Measurements from ENCODE around the gene RBM20.

RBM20 gene

DNA sequence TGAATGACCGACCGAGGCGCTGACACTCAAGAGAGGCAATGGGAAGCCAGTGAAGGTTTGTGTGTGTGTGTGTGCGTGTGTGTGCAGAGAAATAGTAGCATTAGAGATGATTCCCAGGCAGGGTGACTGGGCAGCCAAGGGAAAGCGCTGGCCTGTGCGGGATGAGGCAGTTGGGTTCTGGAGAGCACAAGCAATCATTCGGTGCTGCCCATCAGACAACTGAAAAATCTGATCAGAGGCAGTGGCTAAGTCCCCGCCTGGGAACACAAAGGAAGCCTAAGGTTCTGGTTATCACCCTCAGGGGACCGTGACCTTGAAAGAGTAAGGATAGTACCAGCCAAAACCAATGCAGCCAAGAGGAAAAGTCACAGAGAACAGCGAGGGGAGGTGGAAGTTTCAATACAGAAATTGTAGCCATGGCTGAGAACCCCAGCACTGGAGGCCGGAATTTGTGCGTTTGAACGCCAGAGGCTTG is 226.7 kb downstream of the RBM20 start:
- Histone ChIP-seq H3K27ac (peak overlapping the region; percentile 97), H3K27me3 (ENCODE audit: insufficient read depth, low read depth, severe bottlenecking) (no peaks in the 10 kb centered on the region), H3K36me3 (peaks cover under 1% of the 10 kb centered on the region; the same call in 1 of the 2 replicates), H3K4me3 (ENCODE audit: low read depth, low read length) (peak overlapping the region; percentile 16), H3K9me3 (ENCODE audit: severe bottlenecking) (no peaks in the 10 kb centered on the region)
- no peak for DNase-seq
- TF ChIP-seq, protein P1, sequence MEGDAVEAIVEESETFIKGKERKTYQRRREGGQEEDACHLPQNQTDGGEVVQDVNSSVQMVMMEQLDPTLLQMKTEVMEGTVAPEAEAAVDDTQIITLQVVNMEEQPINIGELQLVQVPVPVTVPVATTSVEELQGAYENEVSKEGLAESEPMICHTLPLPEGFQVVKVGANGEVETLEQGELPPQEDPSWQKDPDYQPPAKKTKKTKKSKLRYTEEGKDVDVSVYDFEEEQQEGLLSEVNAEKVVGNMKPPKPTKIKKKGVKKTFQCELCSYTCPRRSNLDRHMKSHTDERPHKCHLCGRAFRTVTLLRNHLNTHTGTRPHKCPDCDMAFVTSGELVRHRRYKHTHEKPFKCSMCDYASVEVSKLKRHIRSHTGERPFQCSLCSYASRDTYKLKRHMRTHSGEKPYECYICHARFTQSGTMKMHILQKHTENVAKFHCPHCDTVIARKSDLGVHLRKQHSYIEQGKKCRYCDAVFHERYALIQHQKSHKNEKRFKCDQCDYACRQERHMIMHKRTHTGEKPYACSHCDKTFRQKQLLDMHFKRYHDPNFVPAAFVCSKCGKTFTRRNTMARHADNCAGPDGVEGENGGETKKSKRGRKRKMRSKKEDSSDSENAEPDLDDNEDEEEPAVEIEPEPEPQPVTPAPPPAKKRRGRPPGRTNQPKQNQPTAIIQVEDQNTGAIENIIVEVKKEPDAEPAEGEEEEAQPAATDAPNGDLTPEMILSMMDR (IDR thresholded peaks at IDR 0.05; ENCODE audit: low read depth, low read length) = no peak

DNA sequence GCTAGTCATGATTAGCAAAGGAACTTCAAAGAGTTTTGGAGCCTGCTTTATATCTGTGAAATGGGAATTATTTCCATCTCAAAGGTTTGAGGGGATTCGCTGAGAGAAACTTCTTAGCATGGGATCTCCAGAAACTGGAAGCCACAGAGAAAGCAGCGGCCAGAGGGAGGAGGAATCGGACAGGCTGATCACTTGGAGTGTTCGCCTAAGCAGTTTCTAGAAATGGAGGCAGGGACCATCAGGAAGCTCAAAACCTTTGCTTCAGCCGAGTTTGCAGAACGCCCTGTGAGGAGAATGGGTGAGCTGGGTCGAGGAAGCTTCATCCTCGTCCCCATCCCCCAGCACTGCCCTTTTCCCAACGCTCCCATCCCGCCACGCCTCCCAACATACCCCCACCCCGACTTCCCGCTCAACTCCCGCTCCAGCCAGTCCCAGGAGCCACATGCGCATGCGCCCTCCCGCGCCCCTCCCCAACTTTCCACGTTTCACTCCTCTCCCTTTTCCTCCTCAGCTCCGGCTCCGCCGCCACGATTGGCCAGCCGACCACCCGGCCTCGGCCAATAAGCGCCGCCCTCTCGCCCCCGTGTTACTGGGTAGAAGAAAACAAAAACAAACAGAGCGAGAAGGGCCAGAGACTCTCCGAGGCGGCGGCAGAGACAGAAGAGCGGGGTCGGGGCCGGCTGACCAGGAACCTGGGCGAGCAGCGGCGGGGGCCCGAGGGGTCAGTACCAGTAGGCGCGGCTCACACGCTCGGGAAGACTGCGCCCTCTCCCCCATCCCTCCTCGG is 227.4 kb downstream of the RBM20 start, which contains the start of gene PDCD4:
PDCD4 (plus strand) TSS at position 631 of the 787 bp plus-strand sequence. CDS start 4,100 bp downstream, outside the sequence.
- TF ChIP-seq, protein P1 (IDR thresholded peaks at IDR 0.05; ENCODE audit: low read depth, low read length) = no peak
- no peaks in the 10 kb centered on the region for H3K27me3 ChIP-seq (ENCODE audit: insufficient read depth, low read depth, severe bottlenecking)
- DNase-seq = peak; percentile 100
- H3K4me3 ChIP-seq (ENCODE audit: low read depth, low read length) = peak within 1 kb of the TSS; percentile 54
- H3K27ac ChIP-seq = peak within 1 kb of the TSS; percentile 97
- H3K9me3 ChIP-seq (ENCODE audit: severe bottlenecking) = no peaks in the 10 kb centered on the region
- H3K36me3 ChIP-seq = peaks cover 6% of the 10 kb centered on the region; the same call in 1 of the 2 replicates

DNA sequence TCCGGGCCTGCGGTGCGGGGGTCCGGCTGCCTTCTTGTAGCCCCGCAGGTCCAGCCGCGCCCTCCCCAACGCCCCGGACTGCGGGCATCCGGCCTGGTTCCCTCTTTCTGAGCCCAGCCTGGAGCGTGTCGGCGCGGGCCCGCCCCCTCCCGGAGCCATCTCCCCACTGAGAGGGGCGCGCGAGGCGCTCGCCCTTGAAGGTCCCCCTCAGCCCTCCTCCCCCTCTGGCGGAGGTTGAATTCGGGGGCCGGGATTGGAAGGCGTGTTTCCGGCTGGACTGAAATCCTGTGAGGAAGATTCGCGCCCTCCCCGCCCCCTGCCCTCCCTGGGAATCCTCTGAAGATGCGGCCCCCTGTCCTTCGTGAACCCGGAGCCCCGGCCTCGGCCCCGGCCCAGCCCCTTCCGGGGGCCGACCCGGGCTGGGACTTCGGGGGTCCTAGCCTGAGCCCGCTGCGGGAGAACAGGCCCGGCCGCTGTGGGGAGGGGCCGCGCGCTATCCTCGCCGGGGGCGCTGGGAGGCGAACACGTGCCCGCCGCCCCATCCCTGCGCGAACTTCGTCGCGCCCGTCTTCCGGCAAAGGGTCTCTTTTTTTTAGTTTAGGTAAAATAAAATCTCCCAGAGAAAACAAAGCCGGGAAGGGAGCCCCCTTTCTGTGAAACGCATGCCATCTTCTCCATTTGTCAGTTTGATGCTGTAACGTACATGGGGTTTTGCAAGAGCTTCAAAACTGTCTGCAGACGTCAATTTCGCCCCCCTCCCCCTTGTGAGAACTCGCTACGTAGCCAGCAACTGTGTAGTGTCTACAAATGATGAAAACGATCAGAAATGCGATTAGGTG is 228.2 kb downstream of the RBM20 start:
- peak overlapping the region; percentile 97 for H3K27ac ChIP-seq
- peak overlapping the region; percentile 54 for H3K4me3 ChIP-seq (ENCODE audit: low read depth, low read length)
- H3K36me3 ChIP-seq = peaks cover 6% of the 10 kb centered on the region; the same call in 1 of the 2 replicates
- DNase-seq = peak; percentile 93
- TF ChIP-seq, protein P1 (IDR thresholded peaks at IDR 0.05; ENCODE audit: low read depth, low read length) = no peak
- no peaks in the 10 kb centered on the region for H3K27me3 ChIP-seq (ENCODE audit: insufficient read depth, low read depth, severe bottlenecking)
- no peaks in the 10 kb centered on the region for H3K9me3 ChIP-seq (ENCODE audit: severe bottlenecking)

DNA sequence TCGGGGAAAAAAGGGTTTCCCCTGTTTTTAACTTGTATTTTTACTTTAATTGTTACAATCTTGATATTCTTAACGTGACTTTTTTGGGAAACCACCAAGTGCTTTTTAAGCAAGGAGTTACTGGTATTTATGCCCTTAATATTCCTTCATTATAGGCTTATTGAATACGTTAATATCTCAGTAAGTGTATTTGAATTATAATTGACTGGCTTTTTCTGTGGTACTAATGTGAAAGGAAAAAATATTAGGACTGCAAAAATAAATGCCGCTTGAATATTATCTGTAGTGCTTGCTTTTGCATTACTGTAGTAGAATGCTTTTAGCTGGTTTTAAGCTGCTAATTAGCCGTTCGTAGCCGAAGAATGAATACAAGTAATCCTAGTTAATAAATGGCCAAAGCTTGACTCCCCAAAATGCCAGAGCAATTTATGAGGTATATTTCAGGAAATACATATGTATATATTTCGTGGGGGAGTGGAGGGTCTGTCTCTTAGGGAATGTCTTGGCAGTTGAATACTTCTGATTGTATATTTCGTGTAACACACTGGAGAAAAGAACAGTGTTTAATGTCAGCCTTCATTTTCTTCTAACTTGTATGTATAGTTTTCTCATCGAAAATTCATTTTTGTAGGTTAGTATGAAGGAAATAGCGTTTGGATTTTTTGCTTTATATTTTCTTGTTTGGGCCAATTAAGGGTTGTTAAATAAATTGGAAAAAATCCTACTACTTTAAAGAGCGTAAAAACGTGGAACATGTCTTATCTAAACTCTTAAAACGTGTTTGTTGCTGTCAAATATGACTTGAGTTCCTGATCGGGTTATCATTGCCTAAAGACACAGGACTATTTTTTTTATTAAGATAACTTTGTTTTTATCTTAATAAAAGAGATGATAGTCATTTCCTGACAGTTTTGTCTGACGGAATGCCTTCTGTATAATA is 229.1 kb downstream of the RBM20 start:
- TF ChIP-seq, protein P1 (IDR thresholded peaks at IDR 0.05; ENCODE audit: low read depth, low read length) = no peak
- peak overlapping the region; percentile 54 for H3K4me3 ChIP-seq (ENCODE audit: low read depth, low read length)
- peaks cover 6% of the 10 kb centered on the region for H3K36me3 ChIP-seq
- no peaks in the 10 kb centered on the region for H3K27me3 ChIP-seq (ENCODE audit: insufficient read depth, low read depth, severe bottlenecking)
- no peaks in the 10 kb centered on the region for H3K9me3 ChIP-seq (ENCODE audit: severe bottlenecking)
- DNase-seq = no peak
- H3K27ac ChIP-seq = peak overlapping the region; percentile 97

DNA sequence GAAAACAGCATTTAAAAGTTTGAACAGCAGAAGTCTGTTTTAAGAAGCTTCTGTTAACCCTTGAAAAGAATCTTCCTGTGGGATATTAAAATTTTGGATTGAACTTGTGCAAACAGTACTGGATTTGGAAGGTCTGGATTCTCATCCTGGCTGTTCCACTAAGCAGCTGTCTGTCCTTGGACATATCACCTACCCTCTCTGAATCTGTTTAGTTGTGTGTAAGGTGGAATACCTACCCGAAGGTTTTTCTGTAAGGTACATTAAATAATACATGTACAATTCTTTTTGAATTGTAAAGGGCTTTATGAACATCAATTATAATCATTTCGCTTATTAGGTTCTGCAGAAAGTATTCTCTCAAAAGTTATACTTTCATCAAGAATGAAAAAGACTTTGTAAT is 229.8 kb downstream of the RBM20 start:
- H3K27me3 ChIP-seq (ENCODE audit: insufficient read depth, low read depth, severe bottlenecking) = no peaks in the 10 kb centered on the region
- peak overlapping the region; percentile 97; the same call in 1 of the 2 replicates for H3K27ac ChIP-seq
- TF ChIP-seq, protein P1 (IDR thresholded peaks at IDR 0.05; ENCODE audit: low read depth, low read length) = no peak
- DNase-seq = no peak
- H3K36me3 ChIP-seq = peaks cover 11% of the 10 kb centered on the region
- H3K4me3 ChIP-seq (ENCODE audit: low read depth, low read length) = peak overlapping the region; percentile 54
- H3K9me3 ChIP-seq (ENCODE audit: severe bottlenecking) = no peaks in the 10 kb centered on the region

All from WERI-Rb-1 (cell line).